Stimulated activated CD8-positive, alpha-beta memory T cell treated with anti-CD3 and anti-CD28 coated beads, Interleukin-15, amount 100 ng/mL, for 4 hours (primary cell): ENCODE results near the gene SH3TC1.

Source experiments
- DNase-seq, 2 donors: peaks; one replicate each; pipeline ENCODE4 v3.0.0-alpha.2; 2020; ENCODE audit warnings: low read depth in 2 of 2

SH3TC1 gene

DNA sequence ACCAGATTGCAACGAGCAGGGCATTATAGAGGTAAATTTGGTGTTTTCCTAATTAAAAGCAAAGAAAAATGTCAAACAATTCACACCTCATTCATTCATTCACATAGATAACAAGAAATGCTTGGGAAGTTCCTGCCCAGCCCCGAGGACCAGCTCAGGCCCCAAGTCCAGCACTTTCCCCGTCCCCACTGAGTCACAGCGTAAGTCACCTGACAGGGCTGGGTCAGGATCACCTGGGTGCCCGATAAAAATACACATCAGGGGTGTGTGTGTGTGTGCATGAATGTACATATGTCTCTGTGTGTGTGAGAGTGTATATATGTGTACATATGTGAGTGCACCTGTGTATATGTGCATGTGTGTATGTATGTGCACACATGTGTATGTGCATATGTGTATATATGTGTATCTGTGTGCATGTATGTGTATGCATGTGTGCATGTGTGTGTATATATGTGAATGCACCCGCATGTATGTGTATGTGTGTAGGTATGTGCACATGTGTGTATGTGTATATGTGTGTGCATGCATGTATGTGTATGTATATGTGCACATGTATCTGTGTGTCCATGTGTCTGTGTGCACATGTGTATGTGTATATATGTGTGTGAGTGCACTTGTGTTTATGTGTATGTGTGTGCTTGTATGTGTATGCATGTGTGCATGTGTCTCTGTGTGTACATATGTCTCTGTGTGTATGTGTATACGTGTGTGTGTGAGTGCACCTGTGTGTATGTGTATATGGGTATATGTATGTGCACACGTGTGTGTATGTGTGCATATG lies 18.6 kb upstream of the SH3TC1 start:
- DNase-seq: no peak

DNA sequence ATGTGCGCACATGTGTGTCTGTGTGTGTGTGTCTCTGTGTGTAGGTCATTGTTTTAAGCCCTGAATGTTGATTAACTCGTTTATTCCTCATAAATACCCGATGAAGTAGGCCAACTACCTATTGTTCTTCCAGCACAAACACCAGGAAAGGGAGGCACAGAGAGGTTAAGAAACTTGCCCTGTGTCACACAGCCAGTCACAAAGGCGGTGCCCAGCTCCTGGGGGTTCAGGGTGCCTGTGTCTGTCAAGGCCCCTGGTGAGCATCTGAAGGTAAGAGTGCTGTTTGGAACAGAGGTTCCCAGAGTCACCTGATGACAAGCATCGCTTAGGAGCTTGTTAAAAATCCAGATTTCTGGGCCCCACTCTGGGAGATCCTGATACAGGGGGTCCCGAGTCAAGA lies 18.0 kb upstream of the SH3TC1 start:
- no peak for DNase-seq

- no peak for DNase-seq
Observed at GRCh38 chr4:8181844-8182243, 17.2 kb upstream of the SH3TC1 start.

DNA sequence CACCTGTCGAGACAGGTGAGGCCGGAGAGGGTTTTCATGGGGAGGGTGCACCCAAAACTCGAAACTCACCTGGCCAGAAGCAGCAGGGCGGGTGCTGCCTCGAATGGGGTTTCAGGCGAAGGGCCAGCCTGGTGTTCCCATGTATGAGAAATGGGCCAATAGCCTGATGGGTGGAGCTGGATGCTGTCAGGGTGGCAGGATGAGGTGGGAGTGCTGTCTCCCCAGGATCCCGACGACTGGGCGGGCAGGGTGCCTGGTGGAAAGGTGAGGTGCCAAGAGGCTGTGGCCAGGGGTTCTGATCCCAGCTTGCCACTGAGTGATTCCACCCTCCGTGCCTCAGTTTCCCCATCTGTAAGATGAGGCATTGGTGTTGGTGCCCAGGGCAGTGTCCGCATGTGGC lies 16.8 kb upstream of the SH3TC1 start:
- DNase-seq: no peak

GRCh38 chr4:8182858-8183725 lies 16.0 kb upstream of the SH3TC1 start:
- DNase-seq: no peak

GRCh38 chr4:8184061-8184460 lies 15.0 kb upstream of the SH3TC1 start:
- no peak for DNase-seq

GRCh38 chr4:8185295-8185694 lies 13.8 kb upstream of the SH3TC1 start:
- DNase-seq: no peak

- DNase-seq: no peak
Observed at GRCh38 chr4:8185930-8186329, 13.2 kb upstream of the SH3TC1 start.

DNA sequence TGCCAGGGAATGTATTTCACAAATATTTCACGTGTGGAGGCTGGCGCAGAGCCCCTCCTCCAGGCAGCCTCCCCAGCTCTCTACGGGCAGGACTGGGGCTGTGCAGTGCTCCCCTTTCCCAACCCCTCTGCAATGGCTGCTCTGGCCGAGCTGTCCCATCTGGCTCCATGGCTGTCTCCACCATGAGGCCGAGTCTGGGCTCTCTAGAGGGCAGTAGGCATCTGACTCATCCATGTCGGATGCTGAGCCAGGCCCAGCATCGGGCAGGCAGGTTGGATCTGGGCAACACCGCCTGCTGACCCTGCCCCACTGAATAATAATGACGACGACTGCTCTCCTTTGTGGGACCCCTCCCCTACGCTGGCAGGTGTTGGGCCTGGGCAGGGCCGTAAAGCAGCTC lies 11.0 kb upstream of the SH3TC1 start:
- DNase-seq: no peak

- DNase-seq: no peak
Observed at GRCh38 chr4:8188743-8189550, 10.1 kb upstream of the SH3TC1 start.

DNA sequence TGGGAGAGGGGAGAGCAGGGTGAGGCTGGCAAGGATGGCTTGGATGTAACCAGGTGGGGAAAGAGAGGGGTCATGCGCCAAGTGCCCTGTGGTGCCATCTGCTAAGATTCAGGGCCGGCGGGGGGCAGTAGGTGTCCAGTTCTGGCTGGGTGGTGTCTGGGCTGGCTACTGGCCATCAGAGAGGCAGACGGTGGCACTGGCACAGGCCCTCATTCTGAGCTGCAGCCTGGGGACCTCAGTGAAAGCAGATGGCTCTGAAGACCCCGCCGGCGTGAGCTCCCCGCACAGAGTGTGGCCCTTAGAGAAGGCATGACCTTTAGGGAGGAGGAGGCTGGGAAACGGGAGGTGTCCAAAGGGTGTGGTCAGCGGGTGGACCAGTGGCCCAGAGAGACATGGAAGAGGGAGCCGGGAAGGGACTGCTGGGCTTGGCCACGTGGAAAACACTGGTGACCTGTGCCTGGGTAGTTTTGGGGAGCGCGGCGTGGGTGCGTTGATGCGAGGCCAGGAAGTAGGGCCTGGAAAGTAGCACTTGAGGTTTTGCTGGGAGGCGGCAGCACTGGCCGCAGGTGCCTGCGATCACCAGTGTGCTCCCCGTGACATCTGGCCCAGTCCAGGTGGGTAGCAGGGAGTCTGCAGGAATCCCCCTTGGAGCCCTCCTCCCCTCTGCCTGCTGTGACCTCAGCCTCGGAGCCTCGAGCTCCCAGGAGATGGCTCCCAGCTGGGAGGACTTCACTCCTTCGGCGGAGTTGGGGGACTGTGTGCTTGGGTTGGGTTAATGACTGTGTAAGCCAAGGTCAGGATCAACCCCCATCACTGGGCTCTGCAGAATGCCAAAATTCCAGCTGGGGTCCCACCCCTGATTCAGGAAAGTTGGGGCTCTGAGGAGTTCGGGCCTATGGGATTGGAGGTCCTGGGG lies 9.3 kb upstream of the SH3TC1 start:
- no peak for DNase-seq

DNA sequence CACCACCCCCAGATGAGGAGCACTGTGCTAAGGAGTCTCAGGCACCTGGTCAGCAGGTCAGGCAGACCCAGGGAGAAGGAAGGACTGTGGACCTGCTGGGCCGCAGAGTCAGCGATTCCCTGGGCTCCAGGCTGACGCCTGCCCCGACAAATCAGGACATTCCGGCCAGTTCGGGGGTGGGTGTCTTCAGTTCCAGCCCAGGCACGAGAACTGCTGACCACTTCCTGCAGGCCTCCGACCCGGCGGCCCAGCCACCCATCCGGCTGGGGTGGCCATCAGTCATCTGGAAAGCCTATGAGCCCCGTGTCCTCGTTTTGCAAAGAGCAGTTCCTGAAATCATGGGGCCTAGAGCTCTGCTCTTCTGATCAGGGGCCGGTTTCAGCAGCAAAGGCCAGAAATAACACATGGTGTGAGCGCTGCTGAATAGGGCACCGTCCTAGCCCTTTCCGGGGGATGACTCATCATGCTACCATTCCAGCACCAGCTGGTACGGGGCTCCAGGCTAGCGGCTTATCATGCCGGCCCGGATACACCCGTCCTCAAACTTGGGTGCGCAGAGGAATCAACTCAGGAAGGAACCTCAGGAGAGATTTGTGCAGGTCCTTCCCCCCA lies 7.8 kb upstream of the SH3TC1 start:
- DNase-seq: no peak

GRCh38 chr4:8192748-8193738 lies 6.0 kb upstream of the SH3TC1 start:
- no peak for DNase-seq

GRCh38 chr4:8194306-8195242 lies 4.5 kb upstream of the SH3TC1 start:
- DNase-seq: no peak

GRCh38 chr4:8195431-8195830 lies 3.7 kb upstream of the SH3TC1 start:
- no peak for DNase-seq

DNA sequence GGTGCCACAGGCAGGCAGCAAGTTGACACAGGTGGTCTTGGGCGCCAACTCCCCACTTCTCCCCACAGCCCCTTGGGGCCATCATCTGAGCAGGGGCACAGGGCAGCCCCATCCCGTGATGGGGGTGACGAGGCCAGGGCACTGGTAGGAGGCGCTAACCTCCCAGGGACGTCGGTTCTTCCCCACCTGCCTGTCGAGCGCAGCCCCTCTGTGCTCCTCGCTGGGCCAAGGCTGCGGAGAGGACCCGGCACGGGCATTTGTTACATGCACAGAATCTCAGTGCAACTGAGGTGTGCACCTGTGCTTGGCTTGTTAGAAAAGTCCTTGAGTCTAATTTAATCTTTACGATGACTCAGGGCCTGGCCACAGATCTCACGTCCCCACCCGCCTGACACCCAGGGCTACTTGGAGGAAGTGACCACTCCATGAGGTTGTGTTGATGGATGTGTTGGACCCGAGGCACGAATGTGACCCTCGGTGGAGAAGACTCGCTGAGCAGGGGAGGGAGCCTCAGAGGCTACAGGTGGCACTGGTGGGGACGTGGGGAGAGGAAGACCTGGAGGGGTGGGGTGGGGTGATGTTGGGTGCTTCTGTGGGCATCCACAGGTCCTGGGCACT lies 3.1 kb upstream of the SH3TC1 start:
- DNase-seq: no peak

DNA sequence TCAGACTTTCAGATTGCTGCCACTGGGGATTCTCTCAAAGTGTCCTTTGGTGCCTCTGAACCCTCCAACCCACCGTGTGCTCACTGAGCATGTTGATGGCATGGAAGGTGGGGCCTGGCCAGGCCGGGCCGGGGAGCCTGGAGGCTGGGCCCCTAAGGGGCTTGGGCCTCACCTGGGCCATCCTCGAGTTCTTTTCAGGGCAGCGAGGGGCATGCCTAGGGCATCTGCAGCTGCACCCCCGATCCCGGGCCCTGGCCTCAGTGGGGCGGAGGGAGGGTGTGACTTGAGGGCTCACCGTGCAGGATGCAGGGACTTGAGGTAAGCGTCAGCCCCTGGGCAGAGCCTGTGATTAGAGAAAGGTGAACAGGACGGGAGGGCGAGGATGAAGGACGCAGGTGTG lies 1.6 kb upstream of the SH3TC1 start:
- DNase-seq: no peak
